Measurements from ENCODE around the gene HTR2B.
A peak's percentile ranks its signal among the peaks of the same experiment; 100 is the strongest.
"Not testable (repeated sequence)": the region's sequence is repeated elsewhere in the genome, so short reads cannot be mapped to it uniquely, and the experiment has no call there.

HTR2B gene

DNA sequence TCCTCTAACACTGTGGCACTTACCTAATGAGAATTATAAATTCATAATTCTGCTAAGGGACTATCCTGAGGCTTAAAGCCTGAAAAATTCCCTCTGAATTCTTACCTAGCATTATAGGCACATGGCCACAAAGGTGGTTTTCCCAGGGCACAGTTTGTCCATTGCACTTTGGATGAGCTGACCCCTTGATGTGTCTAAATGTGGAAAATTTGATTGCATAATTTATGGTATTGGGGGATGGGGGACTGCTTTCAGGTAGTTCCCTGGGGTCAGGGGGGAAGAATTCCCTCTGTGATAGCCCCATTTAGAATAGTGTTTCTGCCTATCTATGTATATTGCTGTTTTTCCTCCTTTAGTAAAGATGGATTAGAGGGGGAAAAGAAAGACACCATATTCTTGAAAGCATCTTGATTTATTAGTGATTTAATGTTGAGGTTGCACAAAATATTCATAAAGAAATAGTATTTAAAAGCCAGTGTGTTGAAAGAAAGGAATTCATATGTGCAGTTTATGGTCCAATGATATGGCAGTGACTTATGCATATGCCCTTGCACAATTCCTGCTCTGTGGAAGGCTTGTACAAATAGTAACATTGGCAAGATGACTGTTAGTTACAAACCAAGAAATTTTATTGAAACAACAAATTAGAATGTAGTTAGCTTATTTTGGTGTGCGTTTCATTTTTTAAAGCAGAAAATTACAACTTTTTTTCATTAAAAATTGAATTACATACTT lies 8.7 kb upstream of the HTR2B start:
- FAIRE-seq (no peak), DNase-seq (ENCODE audit: low spot score) (no peak)

DNA sequence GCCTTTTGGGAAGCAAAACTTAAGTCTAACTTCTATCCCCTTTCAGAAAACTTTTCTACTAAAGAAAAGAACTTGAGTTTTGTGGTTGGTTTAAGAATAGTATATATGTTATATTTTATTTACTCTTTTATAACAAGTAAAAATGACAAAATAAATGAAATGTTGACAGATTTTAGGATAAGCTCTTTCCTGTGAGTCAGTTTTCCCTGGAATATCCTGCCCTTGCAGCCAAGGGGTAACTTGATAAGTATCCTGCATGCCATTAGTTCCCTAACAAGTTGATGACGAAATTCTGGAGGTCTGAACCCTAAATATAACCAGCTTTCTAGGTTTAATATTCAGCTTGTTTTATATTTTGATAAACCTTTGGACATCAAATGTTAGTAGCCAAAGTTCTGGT lies 7.3 kb upstream of the HTR2B start:
- DNase-seq (ENCODE audit: low spot score) (no peak), FAIRE-seq (no peak)

DNA sequence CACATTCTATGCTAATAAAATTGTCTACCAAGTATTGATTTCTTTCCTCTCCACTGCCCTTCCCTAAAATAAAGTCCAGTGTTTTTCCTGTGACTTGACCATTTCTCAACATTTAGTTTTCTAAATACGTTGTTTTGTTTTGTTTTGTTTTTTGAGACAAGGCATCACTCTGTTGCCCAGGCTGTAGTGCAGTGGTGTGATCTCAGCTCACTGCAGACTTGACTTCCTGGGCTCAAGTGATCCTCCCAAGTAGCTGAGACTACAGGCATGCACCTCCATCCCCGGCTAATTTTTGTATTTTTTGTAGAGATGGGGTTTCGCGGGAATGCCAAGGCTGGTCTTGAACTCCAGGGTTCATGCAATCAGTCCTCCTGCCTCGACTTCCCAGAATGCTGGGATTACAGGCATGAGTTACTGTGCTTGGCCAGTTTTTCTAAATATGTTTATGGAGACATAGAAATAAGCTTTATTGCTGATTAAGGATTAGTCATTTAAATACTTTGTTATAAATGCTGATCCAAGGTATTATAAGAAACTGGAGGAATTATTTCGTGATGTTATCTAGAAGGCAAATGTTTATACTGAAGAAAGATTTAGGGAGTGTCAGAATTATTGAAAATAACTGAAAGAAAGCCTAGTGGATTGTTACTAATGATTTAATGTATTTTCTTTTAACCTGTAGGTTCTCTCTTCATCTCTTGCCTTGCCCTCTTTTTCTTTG lies 5.7 kb upstream of the HTR2B start:
- DNase-seq (ENCODE audit: low spot score): no peak
- no peak for FAIRE-seq

DNA sequence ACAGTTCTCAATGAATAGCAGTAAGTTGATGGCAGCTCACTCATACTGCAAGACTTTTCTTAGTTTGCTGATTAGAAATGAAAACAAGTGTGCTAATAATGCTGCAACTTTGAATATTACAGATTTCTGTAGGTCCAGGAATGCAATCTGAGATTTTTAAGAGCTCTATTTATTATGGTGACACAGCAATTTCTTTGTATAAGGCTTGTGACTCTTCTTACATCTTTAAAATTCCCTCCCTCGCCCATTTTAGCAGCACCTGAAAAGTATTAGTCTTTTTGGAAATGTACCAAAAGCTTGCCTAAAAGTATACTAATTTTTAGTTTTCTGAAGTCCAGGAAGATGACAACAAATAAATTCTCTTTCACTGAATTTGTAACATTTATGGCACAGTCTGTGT lies 4.4 kb upstream of the HTR2B start:
- DNase-seq (ENCODE audit: low spot score) (no peak), FAIRE-seq (no peak)

DNA sequence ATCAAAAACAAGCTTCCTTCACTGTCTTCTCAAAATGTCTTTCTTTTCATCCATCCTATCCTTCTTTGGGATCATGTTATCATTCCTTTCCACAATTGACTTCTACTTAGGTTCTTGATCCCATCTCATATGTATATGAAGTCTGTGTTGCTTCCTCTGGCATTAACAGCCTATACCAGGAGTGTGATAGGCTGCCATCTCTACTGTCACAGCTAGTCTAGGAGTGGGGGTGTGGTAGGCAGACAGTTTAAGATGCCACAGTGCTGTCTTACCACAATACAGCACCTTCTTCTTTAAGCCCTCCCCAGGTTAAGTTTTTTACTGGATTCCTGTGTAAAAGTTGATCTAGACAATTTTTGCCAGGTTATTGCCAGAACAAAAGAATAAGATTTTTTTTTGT lies 3.7 kb upstream of the HTR2B start:
- no peak for DNase-seq (ENCODE audit: low spot score)
- no peak for FAIRE-seq

DNA sequence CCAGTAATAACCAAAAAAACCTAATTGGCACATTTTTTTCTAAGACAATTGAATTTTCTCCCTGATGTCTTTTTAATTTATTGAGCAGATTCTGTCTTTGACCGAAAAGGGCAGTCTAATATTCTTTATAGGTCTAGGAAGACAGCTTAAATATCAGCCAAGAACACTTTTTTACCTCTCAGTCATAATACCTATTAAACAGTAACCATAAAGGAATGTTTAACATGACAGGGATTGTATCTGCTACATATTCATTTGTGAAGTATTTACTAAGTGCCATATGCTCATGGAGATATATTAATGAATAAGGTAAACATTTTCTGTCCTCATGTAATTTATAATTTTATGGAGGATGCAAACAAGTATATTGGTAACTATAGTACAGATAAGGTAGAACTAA lies 3.1 kb upstream of the HTR2B start:
- FAIRE-seq (peak; percentile 85), DNase-seq (ENCODE audit: low spot score) (peak; percentile 17)

DNA sequence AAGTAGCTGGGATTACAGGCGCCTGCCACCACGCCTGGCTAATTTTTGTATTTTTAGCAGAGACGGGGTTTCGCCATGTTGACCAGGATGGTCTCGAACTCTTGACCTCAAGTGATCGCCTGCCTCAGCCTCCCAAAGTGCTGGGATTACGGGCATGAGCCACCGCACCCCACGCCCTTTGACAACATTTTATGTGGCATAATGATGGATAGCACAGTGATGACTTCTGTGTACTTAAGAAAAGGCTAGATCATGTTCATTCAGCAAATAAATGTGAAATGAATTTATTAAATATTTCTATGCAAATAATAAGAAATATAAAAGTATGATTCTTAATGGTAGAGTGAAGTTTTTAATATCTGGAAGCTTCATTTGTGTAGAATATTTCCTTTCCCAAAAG lies 2.6 kb upstream of the HTR2B start:
- DNase-seq (ENCODE audit: low spot score) (no peak), FAIRE-seq (no peak)

DNA sequence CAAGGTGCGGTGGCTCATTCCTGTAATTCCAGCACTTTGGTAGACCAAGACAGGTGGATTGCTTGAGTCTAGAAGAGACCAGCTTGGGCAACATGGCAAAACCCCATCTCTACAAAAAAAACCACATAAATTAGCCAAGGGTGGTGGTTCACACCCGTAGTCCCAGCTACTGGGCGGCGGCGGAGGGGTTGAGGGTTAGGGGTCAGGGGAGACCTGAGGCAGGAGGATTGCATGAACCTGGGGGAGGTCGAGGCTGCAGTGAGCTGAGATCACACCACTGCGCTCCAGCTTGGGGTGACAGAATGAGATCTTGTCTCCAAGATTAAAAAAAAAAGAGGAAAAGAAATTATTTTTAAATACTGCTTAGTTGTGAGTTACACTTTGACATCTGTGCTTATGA lies 1.3 kb upstream of the HTR2B start:
- no peak for FAIRE-seq
- DNase-seq (ENCODE audit: low spot score): no peak

DNA sequence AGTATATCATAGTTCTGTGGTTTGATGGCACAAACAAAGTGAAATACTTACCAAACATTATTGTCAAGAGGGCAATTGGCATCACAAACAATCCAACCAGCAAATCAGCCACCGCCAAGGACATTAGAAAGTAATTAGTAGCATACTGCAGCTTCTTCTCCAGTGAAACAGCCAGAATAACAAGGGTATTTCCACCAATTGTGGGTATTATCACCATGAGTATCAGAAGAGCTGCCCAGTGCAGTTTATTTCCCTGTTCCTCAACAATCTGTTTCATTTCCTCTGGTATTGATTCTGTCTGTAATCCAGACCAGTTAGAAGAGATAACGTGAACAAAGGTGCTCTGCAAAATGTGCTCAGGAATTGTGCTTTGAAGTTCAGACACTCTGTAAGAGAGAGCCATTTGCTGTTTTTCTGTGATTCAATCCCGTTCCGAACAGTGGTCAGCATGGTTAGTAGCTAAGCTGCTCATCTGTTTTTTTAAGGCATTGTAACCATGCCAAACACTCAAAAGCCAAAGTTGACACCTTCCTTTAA lies 1.4 kb downstream of the HTR2B start:
- DNase-seq (ENCODE audit: low spot score) (no peak), FAIRE-seq (no peak)

DNA sequence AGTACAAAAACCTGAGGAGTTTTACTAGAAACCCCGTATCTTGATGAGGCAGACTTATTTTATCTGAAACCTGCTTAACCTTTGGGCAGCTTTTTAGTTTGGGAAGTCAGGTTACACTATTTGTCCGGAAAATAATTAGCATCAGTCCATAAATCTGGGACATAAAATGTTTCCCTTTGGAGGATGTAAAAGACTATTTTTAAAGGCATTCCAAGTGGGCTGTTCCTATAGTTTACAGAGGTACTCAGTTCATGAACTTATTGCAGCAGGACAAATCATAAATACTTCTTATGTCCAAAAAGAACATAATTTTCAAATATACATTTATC lies 6.3 kb downstream of the HTR2B start:
- no peak for FAIRE-seq
- DNase-seq (ENCODE audit: low spot score): no peak

DNA sequence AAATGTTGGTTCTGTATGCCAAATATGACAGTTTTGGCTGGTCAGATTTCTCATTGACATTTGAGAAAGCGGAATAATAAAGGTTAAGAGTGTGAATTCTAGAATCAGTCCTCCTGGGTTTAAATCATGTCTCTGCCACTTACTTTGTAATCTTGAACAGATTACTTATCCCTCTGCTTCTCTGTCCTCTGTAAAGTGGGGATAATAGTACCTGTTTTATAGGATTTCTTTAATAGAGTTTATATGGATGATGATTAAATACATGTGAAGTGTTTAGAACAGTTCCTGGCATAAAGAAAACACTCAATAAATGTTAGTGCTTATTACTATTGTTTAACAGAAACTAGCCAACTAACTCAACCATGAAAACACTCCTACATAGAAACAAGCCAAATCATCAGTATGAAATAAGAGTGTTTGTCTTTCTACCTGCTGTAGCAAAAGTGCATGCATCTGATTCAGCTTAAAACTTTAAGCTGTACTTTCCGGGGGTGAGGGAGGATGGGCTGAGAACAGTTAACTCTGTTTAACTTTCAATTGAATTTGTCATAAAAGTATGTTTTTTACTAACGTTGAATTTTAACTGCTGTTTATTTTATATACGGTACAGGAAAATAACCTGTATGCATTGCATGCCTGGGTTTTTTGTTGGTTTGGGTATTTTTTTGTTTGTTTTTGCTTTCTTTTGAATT lies 6.8 kb downstream of the HTR2B start:
- FAIRE-seq (peak; percentile 30), DNase-seq (ENCODE audit: low spot score) (no peak)

DNA sequence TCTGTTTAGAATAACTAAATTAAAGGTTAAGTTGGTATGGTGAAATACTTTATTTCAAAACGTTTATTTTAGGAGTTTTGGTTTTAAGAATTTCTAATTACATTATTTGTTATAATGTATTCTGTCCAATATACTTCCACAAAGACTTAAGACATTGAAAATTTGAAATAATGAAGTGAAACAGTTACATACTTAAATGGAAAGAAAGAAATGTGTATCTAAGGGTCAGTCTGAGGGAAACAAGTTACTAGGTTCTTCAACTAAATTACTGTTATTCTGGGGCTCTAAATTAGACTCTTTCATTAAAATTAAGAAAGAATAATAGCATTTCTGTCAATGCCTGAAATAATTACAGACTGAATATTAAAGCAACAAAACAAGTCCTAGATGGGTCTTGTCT lies 7.7 kb downstream of the HTR2B start:
- FAIRE-seq (peak; percentile 74), DNase-seq (ENCODE audit: low spot score) (no peak)

DNA sequence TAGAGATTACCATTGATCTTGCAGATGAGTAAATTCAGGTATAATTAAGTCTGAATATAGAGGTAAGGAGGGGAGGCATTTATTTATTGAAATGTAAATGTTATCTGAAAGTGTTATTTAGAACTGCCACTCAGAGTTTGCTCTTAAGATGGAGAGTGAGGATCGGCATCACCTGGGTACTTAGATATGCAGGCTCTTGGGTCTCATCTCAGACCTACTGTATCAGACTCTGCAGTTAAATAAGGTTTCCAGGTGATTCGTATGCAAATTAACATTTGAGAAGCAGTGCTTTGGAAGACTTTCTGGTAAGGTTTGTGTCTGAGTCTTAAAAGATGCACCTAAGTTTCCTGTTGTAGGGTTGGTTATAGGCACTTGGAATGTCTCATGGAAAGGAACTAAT lies 9.2 kb downstream of the HTR2B start:
- FAIRE-seq (no peak), DNase-seq (ENCODE audit: low spot score) (no peak)

DNA sequence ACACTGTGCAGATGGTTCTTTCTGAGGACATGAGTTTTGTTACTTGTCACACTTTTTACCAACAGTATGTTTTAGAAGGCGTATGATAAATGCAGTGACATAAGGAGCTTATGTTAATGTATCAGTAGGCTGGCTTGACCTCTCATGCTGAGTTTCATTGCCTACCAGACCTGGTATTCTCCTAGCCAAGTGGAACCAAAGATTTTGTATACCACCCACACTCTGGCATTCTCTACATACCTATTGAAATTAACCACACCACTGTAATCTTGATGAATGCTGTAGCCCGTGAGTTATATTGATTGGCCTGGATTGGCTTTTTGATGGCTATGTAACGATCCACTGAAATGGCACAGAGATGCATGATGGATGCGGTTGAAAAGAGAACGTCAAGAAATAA lies 11.4 kb downstream of the HTR2B start:
- no peak for FAIRE-seq

DNA sequence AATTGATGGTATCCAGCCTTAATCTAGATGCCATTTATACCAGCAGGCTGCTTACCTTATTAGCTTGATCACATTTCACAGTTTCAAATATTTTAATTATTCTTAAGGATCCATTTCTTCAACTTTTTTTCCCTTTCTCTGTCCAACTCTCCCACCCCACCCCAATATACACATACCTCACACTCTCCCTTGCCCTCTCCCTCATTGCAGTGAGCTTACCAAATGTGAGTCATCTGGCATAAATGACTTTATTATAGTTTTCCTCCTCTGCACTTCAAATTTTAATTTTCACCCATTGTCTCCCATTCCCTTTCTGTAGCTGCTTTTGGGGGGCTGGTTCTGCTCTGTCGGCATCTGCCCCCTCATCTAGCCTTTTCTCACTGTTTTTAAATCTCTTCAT lies 12.9 kb downstream of the HTR2B start:
- FAIRE-seq (no peak), DNase-seq (ENCODE audit: low spot score) (no peak)

More for the DNA sequence above, 11.4 kb downstream of the HTR2B start:
- DNase-seq (ENCODE audit: low spot score): no peak

DNA sequence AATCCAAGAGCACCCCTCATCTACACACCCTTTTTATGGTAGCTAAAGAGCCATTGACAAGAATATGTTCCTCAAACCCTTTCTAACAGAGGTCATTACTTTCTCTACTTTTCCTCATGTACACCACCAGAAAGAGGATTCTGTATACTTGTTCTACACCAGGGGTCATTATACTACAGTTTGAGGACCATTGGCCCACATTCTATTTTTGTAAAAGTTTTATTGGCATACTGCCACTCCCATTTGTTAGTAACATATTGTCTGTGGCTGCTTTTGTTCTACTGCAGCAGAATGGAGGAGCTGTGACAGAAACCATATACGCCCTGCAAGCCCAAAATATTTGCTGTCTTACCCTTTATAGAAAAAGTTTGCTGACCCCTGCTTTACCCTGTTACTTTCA lies 14.3 kb downstream of the HTR2B start:
- FAIRE-seq: no peak
- DNase-seq (ENCODE audit: low spot score): no peak

DNA sequence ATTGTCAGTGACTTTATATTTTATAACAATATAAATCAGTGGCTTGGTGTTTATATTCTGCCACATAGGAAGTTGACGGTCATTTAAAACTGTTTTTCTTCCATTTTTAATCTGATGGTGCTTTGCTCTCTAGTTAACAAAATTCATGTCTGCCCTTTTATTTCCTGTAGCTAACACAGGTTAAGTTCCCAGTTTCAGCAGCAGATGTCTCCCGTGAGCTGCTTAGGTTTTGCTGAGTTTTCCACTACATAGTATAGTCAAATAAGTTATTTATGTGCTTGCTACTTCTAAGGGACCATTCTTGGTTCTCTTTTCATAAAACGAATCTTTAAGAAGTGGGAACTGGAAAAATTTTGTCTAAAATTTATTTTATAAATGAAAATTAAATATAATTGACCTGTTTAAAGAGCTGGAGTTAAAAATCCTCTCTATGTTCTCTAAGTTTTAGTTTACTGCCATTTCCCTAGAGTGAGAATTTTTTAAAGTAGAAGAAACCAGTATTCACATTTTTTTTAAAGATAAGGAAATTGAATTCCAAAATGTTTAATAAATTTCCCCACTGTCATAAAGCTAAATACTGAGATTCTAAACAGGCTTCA lies 20.6 kb downstream of the HTR2B start:
- DNase-seq (ENCODE audit: low spot score) (peak; percentile 43), FAIRE-seq (peak; percentile 84)

DNA sequence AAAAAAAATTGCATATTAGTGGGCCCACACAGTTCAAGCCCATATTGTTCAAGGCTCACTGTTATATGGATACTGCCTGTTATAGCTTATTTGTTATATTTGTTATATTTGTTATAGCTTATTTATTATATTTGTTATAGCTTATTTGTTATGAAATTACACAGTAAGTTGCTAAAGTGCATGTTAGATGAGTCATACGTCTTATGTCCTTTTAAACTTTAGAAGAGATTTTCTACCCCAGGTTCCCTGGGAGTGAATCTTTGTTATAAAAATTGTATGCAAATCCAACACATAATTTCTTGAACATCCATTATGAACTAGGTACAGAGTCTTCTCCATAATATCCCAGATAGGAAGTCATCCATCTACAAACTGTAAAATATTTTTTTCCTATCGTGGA lies 22.1 kb downstream of the HTR2B start:
- DNase-seq (ENCODE audit: low spot score) (no peak), FAIRE-seq (no peak)

DNA sequence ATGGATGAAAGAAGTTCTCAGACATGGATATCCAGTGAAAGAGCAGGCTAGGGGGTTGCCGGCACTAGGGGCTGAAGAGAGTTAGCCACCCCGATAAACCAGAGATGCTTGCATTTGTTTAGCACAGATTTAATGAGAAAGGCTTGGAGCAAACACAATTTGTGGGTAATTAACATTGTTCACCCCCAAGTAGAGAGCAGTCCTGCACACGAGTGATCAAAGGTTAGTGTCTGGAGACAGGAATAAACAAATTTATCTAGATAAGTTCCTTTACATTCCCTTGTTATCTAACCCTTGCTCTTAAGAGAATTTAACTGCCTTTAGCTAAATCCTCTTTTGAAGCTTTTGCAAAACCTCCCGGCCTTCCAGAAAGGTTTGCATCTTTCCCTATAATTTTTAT lies 23.9 kb downstream of the HTR2B start:
- no peak for FAIRE-seq
- no peak for DNase-seq (ENCODE audit: low spot score)

DNA sequence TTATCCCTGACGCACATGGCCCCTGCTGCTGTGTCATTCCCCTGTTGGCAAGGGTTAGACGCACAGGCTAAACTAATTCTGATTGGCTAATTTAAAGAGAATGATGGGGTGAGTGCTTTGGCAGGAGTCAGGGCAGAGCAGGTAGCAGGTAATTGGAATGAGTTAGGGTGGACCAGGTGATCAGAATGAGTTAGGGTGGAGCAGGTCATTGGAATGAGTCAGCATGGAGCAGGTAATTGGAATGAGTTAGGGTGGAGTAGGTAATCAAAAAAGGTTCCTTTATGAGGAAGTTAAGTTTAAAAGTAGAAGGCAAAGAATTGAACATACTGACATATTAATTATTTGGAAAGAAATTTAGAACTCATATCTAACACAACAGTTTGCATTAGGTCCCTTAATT lies 24.5 kb downstream of the HTR2B start:
- not testable (repeated sequence) for FAIRE-seq; DNase-seq (ENCODE audit: low spot score)

DNA sequence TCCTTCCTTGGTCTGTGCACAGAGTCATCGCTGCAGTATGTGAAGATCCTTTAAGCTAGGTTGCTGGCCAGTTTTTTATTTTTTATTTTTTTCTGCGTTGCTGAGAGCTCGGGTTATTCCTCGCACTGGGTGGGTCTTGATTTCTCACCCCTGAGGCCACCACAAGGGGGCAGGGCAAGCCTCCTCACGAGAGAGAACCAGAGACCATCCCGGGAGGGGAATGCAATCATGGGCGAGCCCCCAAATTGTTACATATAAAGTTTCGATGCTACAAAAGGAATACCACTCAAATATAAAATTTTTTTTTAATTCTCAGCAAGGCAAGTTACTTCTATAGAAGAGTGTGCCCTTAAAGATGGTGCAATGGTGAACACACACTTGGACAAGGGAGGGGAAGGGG lies 24.9 kb downstream of the HTR2B start:
- FAIRE-seq: no peak

DNA sequence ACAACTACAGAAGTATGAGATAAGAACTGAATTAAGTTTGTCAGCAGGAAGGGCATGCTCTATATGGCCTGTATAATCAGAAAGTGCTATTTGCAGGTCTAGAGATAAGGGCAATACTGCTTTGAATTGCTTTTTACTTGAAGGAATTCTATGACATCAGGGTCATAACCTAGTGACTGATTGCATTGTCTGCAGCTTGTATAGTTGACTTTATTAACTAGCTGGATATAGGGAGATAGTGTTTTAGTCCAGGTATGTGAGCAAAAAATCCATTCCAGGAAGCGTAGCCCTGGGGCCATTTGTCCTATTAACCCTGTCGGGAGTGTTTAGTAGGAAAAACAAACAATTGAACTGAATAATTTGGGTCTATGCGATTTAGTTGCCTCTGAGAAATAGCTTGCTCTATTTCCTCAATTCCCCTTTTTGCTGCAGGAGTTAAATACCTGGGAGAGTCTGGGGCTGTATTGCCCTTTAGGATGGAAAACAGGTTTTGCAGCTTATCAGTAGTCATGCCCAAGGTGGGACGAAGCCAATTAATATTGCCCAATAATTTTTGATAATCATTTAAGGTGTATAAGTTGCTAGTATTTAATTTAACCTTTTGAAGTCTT lies 30.0 kb downstream of the HTR2B start:
- no peak for DNase-seq (ENCODE audit: low spot score)
- no peak for FAIRE-seq

More for the DNA sequence above, 24.9 kb downstream of the HTR2B start:
- DNase-seq (ENCODE audit: low spot score): no peak

Measured in RCC 7860 (cell line).